GM10266 (cell line): Measurements from ENCODE around the gene ZNF460.

Experiments used
- DNase-seq: peaks from one replicate; pipeline ENCODE4 v3.0.0; 2012; ENCODE audit errors: extremely low spot score
- CTCF ChIP-seq: IDR thresholded peaks from 2 replicates; pipeline ENCODE4 v1.5.1; 2012; ENCODE audit warnings: mild to moderate bottlenecking, low read depth; ENCODE audit not compliant: control insufficient read depth, insufficient read depth; ENCODE audit errors: missing control alignments

Gene ZNF460

DNA sequence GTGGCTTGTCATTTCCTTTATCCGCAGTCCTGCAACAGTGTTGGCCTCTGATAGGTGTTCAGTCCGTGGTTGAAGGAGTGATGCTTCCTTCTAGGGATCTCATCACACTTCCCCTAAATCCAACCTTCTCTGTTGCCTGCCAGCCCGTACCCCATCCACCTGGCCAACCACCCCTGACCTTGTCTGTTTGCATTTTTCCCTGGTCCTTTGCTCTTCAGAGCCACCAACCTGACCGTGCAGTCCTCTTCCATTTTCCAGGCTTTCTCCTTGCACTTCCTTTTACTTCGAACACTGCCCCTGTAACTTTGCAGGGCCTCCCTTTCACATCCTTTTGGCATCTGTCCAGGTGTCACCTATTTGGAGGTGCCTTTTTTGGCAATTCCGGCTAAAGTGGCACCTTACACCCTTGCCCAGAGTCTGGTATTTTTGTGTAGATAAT is 696 bp downstream of the ZNF460 start:
- TF ChIP-seq CTCF, result no peak
- DNase-seq, result no peak

DNA sequence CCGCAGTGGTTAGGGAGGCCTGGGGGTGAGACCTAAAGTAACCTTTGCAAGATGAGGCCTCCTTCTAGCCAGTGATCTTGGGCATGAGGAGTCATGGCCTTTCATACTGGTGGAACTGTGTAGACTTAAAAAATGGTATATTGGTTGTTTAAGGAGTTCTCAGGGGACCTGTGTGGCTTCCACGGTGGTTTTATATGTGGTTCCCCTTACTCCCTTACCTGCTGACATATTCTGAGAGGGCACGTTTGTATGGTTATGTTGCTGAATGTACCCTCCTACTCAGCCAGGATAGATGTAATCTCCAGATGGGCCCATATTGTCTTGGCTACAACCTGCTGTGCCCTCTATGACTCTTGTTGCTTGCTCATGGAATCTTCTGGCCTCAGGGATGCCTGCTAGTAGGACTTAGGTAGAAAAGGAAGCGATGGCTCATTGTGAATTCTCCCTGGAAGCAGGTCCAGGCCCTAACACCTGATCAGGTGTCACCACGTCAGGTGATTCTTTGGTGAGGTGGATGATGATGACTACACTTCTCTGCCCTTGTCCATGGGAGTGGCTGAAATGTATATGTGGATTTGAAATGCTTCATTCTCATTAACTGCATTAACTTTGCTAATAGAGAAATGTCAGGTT is 1.8 kb downstream of the ZNF460 start:
- peak; percentile 16 for DNase-seq

DNA sequence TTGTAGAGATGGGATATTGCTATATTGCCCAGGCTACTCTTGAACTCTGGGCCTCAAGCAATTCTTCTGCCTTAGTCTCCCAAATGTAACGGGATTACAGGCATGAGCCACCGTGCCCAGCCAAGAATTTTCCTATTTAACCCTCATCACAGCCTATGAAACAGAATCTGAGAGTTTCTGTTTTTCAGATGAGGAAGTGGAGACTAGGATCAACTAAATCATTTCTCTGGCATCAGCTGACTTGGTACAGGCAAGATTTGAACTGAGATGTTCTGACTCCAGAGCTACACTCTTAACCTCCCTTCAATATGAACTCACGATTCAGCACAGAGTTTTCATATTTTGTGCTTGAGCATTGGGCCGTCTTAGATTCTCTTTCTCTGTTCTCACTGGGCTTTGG is 8.1 kb downstream of the ZNF460 start:
- no peak for DNase-seq
- no peak for TF ChIP-seq CTCF

More for the DNA sequence above, 1.8 kb downstream of the ZNF460 start:
- no peak for TF ChIP-seq CTCF

DNA sequence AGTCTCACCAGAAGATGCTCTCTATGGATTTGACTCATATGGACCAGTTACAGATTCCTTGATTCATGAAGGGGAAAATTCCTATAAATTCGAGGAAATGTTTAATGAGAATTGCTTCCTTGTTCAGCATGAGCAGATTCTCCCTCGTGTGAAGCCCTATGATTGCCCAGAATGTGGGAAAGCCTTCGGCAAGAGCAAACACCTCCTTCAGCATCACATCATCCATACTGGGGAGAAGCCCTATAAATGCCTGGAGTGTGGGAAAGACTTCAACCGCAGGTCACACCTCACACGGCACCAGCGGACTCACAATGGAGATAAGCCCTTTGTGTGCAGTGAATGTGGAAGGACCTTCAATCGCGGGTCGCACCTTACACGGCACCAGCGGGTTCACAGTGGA is 10.7 kb downstream of the ZNF460 start:
- DNase-seq, result no peak
- no peak for TF ChIP-seq CTCF

GRCh38 chr19:57292547-57292946 is 12.3 kb downstream of the ZNF460 start:
- DNase-seq, result no peak
- no peak for TF ChIP-seq CTCF

- no peak for TF ChIP-seq CTCF
These were observed 13.4 kb downstream of the ZNF460 start for GRCh38 chr19:57293719-57294118.

DNA sequence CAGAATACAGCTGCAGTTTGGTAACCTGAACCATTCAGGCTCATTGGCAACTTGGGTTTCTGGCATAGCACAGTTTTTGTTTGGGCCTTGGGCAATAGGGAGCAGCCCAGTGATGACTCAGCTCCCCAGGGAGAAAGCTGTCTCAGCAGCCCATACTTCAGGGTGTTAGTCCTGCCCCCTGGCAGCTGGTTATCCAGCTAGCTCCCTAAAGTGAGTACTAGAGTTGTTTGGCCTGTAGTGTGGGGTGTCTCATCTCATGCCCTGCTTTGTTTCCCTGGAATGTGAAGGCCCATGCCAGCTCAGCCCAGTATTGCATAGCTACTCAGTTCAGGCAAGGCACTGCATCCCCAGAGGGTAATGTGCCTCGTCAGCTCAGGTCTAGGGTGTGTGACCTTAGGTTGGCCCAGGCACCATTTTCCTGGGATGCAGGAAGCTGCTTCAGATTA is 21.8 kb downstream of the ZNF460 start:
- no peak for TF ChIP-seq CTCF
- DNase-seq, result no peak

More at GRCh38 chr19:57293719-57294118, 13.4 kb downstream of the ZNF460 start:
- DNase-seq, result no peak
